LNCaP clone FGC (cell line): ENCODE measurements around the gene KIF1B.

ENCODE experiments used
- DNase-seq: peaks from one replicate; pipeline ENCODE4 v3.0.0-alpha.2; 2011; ENCODE audit warnings: low read depth
- H3K4me3 ChIP-seq: 2 replicates; pipeline ENCODE4 v1.5.1; 2011; ENCODE audit warnings: mild to moderate bottlenecking, low read depth, low read length, control low read depth
- TF ChIP-seq, protein P1 (sequence below): IDR thresholded peaks from 2 replicates; pipeline ENCODE4 v1.5.1; 2012; ENCODE audit warnings: mild to moderate bottlenecking; ENCODE audit not compliant: control insufficient read depth, insufficient read depth; ENCODE audit errors: extremely low read depth

The KIF1B gene

DNA sequence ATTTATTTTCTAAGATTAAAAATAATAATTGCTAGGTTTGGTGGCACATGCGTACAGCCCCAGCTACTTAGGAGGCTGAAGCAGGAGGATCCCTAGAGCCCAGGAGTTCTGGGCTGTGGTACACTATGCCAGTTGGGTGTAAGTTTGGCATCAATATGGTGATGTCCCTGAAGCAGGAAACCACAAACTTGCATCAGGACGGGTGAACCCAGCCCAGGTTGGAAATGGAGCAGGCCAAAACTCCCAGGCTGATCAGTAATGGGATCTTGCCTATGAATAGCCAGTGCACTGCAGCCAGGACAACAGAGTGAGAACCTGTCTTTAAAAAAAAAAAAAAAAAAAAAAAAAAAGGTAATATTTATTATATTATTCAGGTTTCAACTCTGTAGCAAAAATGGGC is 96.1 kb downstream of the KIF1B start:
- TF ChIP-seq, protein P1, sequence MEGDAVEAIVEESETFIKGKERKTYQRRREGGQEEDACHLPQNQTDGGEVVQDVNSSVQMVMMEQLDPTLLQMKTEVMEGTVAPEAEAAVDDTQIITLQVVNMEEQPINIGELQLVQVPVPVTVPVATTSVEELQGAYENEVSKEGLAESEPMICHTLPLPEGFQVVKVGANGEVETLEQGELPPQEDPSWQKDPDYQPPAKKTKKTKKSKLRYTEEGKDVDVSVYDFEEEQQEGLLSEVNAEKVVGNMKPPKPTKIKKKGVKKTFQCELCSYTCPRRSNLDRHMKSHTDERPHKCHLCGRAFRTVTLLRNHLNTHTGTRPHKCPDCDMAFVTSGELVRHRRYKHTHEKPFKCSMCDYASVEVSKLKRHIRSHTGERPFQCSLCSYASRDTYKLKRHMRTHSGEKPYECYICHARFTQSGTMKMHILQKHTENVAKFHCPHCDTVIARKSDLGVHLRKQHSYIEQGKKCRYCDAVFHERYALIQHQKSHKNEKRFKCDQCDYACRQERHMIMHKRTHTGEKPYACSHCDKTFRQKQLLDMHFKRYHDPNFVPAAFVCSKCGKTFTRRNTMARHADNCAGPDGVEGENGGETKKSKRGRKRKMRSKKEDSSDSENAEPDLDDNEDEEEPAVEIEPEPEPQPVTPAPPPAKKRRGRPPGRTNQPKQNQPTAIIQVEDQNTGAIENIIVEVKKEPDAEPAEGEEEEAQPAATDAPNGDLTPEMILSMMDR, result no peak
- H3K4me3 ChIP-seq, result no peak overlapping the region
- no peak for DNase-seq

DNA sequence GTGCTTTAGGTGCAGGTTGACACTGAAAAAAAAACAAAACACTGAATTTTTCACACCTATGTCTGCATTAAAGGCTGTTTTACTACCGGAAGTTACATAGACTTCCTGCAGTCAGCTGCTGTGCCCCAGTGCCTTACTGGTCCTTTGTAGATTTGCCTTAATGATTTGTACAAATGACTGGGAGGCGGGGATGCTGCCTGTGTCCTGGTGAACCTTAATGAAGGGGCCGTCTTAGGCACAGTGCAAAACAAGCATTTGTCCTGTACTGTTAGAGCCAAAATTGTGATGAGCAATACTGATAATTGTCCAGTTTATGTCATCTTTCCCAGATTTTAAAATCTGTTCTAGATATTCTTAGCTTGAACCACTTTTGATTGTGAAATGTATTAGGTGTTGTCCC is 97.6 kb downstream of the KIF1B start:
- TF ChIP-seq, protein P1, result no peak
- no peak for DNase-seq
- no peak overlapping the region for H3K4me3 ChIP-seq

DNA sequence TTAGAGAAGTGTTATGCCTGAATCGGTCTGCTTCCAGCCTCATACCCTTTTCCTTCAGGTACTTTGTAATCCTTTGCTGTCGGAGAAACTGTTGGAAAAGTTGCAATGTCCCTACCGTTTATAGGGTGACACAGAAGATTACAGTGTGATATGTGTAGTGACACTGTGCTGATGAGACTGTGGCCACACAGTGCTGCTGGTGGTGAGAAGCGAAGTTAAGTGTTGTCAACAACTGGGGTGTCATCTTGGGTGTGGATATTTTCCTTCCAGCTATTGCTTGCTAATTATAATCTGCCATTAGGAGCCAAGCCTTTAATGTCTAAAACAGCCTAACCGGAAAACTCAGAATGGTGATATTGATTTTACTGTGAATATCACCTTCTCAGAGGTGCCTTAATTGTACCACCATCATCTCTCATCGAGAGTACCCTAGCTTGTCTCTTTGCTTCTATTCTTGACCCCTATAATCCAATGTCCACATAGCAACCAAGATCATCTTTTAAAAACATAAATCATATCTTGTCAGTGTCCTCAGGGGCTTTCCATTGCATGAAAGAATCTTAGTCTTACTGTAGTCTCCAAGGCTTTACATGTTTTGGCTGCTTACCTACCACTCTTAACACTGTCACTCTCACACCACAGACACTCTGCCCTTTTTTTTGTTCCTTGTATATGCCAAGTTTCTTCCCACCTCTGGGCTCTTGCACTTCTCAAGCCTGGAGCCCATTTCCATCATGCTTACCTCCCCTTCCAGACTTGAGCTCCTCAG is 99.1 kb downstream of the KIF1B start:
- TF ChIP-seq, protein P1, result no peak
- DNase-seq, result no peak
- no peak overlapping the region for H3K4me3 ChIP-seq

DNA sequence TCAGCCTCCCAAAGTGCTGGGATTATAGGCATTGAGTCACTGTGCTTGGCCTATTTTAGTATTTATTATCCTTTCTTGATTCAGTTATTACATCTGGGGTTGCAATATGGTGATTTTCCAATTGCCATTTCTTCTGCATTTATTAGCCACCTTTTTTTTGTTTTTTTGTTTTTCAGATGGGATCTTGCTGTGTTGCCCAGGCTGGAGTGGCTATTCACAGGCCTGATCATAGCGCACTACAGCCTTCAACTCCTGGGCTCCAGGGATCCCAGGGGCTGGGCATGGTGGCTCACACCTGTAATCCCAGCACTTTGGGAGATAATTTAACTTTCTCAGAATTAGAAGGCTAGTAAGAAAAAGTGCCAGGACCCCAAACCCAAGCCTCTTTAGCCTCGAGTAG is 106.4 kb downstream of the KIF1B start:
- H3K4me3 ChIP-seq, result no peak overlapping the region
- TF ChIP-seq, protein P1, result no peak
- no peak for DNase-seq

DNA sequence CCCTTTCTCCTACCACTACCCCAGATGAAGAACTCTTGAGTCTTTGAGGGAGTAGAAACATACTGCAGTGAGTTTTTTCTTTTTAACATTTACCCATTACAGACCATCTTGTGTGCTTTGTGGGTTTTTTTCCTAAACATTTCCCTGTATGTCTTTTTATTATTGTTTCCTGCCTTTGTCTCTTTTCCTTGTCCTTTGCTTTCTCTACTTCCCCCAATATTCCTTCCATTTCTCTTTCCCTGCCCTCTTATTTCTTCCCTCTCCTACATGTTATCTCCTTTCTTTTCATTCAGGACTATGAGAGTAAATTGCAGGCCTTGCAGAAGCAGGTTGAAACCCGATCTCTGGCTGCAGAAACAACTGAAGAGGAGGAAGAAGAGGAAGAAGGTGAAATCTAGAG is 109.4 kb downstream of the KIF1B start:
- DNase-seq, result no peak
- no peak overlapping the region for H3K4me3 ChIP-seq
- TF ChIP-seq, protein P1, result no peak

DNA sequence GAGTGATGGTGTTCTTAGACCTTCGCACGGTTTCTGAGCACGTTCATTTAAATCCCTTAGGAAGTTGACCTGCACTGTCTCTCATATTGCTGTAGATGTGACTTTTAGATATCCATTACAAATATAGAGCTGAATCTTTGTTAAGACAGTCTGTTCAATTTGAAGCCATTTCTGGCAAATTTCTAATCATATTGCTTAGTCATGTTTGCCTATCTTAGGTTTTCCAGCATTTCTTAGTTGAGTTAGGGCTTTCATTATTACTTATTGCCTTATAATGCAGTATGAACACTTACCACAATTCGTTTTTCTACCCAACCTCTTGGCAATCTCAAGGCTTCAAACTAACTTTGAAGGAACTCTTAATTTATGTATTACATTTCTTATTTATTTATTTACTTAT is 110.0 kb downstream of the KIF1B start:
- no peak overlapping the region for H3K4me3 ChIP-seq
- TF ChIP-seq, protein P1, result no peak
- DNase-seq, result no peak

DNA sequence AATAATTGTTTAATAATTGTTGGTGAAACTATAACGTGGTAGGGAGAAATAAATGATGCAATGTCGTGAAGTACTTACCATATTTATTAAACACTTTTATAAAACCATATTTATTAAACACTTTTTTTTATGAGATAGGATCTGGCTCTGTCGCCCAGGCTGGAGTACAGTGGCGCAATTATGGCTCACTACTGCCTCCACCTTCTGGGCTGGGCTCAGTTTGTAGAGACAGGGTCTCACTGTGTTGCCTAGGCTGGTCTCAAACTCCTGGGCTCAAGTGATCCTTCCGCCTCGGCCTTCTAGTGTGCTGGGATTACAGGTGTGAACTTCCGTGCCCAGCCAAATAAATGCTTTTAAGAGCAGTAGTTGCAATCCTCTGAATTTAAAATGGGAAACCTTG is 112.5 kb downstream of the KIF1B start:
- no peak for DNase-seq
- TF ChIP-seq, protein P1, result no peak
- H3K4me3 ChIP-seq, result no peak overlapping the region
